ENCODE measurements around the gene BCAN.

GRCh38 chr1:156704930-156705320 lies 63.0 kb downstream of the BCAN start:
- TF ChIP-seq CTCF (IDR thresholded peaks at IDR 0.05 in 8 of 11, conservative IDR thresholded peaks at IDR 0.05 in 3 of 11) (no peak), POLR2A (IDR thresholded peaks at IDR 0.05) (no peak), POLR2AphosphoS5 (IDR thresholded peaks at IDR 0.05) (peak in 1 of 3 donors; percentile 37)

All from spleen (tissue), 7 donors.